Measurements from ENCODE around the gene AFF3.

AFF3 gene

GRCh38 chr2:99636144-99637034 is 506.0 kb downstream of the AFF3 start:
- no peaks in the 10 kb centered on the region for H3K27me3 Mint-ChIP-seq (ENCODE audit: low read depth, poor library complexity)
- H3K27ac Mint-ChIP-seq: peak overlapping the region; percentile 97
- peaks cover 16% of the 10 kb centered on the region for H3K9me3 Mint-ChIP-seq
- H3K36me3 Mint-ChIP-seq (ENCODE audit: low read depth): peaks cover 41% of the 10 kb centered on the region
- H3K4me3 Mint-ChIP-seq: peak overlapping the region; percentile 60
- peaks cover 52% of the 10 kb centered on the region for H3K4me1 Mint-ChIP-seq
- DNase-seq: peak; percentile 43
- no peak for TF ChIP-seq CTCF (IDR thresholded peaks at IDR 0.05)

- Mint-ChIP-seq H3K27ac (peak overlapping the region; percentile 97), H3K27me3 (ENCODE audit: low read depth, poor library complexity) (no peaks in the 10 kb centered on the region), H3K9me3 (peaks cover 17% of the 10 kb centered on the region), H3K4me3 (no peak overlapping the region), H3K36me3 (ENCODE audit: low read depth) (peaks cover 44% of the 10 kb centered on the region), H3K4me1 (peaks cover 48% of the 10 kb centered on the region)
- TF ChIP-seq CTCF (IDR thresholded peaks at IDR 0.05): no peak
- no peak for DNase-seq
Measured at GRCh38 chr2:99635710-99636109, 506.7 kb downstream of the AFF3 start.

- no peaks in the 10 kb centered on the region for H3K27me3 Mint-ChIP-seq (ENCODE audit: low read depth, poor library complexity)
- peaks cover 58% of the 10 kb centered on the region for H3K36me3 Mint-ChIP-seq (ENCODE audit: low read depth)
- no peak overlapping the region for H3K4me3 Mint-ChIP-seq
- H3K4me1 Mint-ChIP-seq: peaks cover 40% of the 10 kb centered on the region
- H3K27ac Mint-ChIP-seq: no peak overlapping the region
- DNase-seq: no peak
- peaks cover 24% of the 10 kb centered on the region for H3K9me3 Mint-ChIP-seq
- no peak for TF ChIP-seq CTCF (IDR thresholded peaks at IDR 0.05)
Measured at GRCh38 chr2:99634234-99634633, 508.2 kb downstream of the AFF3 start.

GRCh38 chr2:99631700-99632099 is 510.7 kb downstream of the AFF3 start:
- no peak for DNase-seq
- no peak for TF ChIP-seq CTCF (IDR thresholded peaks at IDR 0.05)

GRCh38 chr2:99629320-99629719 is 513.1 kb downstream of the AFF3 start:
- DNase-seq: no peak
- H3K27ac Mint-ChIP-seq: no peak overlapping the region
- peaks cover 25% of the 10 kb centered on the region for H3K4me1 Mint-ChIP-seq
- H3K4me3 Mint-ChIP-seq: no peak overlapping the region
- no peak for TF ChIP-seq CTCF (IDR thresholded peaks at IDR 0.05)
- peaks cover 26% of the 10 kb centered on the region for H3K9me3 Mint-ChIP-seq
- H3K36me3 Mint-ChIP-seq (ENCODE audit: low read depth): peaks cover 65% of the 10 kb centered on the region
- H3K27me3 Mint-ChIP-seq (ENCODE audit: low read depth, poor library complexity): no peaks in the 10 kb centered on the region

More at GRCh38 chr2:99631700-99632099, 510.7 kb downstream of the AFF3 start:
- H3K9me3 Mint-ChIP-seq: peaks cover 28% of the 10 kb centered on the region
- H3K4me1 Mint-ChIP-seq: peaks cover 16% of the 10 kb centered on the region
- H3K36me3 Mint-ChIP-seq (ENCODE audit: low read depth): peaks cover 78% of the 10 kb centered on the region
- H3K4me3 Mint-ChIP-seq: no peak overlapping the region
- H3K27me3 Mint-ChIP-seq (ENCODE audit: low read depth, poor library complexity): no peaks in the 10 kb centered on the region
- no peak overlapping the region for H3K27ac Mint-ChIP-seq

- Mint-ChIP-seq H3K36me3 (ENCODE audit: low read depth) (peaks cover 62% of the 10 kb centered on the region), H3K4me3 (no peak overlapping the region), H3K27ac (peak overlapping the region; percentile 32), H3K4me1 (peaks cover 45% of the 10 kb centered on the region), H3K9me3 (peaks cover 24% of the 10 kb centered on the region), H3K27me3 (ENCODE audit: low read depth, poor library complexity) (no peaks in the 10 kb centered on the region)
- no peak for TF ChIP-seq CTCF (IDR thresholded peaks at IDR 0.05)
- no peak for DNase-seq
Measured at GRCh38 chr2:99626158-99626557, 516.2 kb downstream of the AFF3 start.
